ENCODE measurements around the gene MAP3K12. TPM values are rescaled to one million over a fixed set of nuclear protein-coding genes. Genes with fewer than 3 reads are reported as not detected.

The MAP3K12 gene
- total RNA-seq, 2 donors from 2014 or later: 4.3 to 30.9 TPM

- intact Hi-C loops (cut with DNase I): no loop called here
- no peaks in the 10 kb centered on the region for H3K9me3 ChIP-seq
- H3K27ac ChIP-seq: no peak overlapping the region
- WGBS: 94% methylated on average over 2 of the region's 2 CpGs
- no peak for TF ChIP-seq POLR2AphosphoS5 (IDR thresholded peaks at IDR 0.05)
- no peak for TF ChIP-seq CTCF (IDR thresholded peaks at IDR 0.05)
- no peak for TF ChIP-seq POLR2A (IDR thresholded peaks at IDR 0.05)
- H3K4me3 ChIP-seq: no peak overlapping the region
- no peaks in the 10 kb centered on the region for H3K4me1 ChIP-seq (replicated peaks)
- DNase-seq (ENCODE audit: low spot score): no peak
- H3K27me3 ChIP-seq (replicated peaks; ENCODE audit: insufficient read depth): no peaks in the 10 kb centered on the region
- peaks cover 0 to 4% of the 10 kb centered on the region in 2 donors for H3K36me3 ChIP-seq
These were observed 30.8 kb upstream of the MAP3K12 start for GRCh38 chr12:53530061-53530460.

GRCh38 chr12:53524476-53524875, 25.2 kb upstream of the MAP3K12 start:
- Histone ChIP-seq H3K4me1 (replicated peaks) (no peaks in the 10 kb centered on the region), H3K4me3 (no peak overlapping the region), H3K27me3 (replicated peaks; ENCODE audit: insufficient read depth) (no peaks in the 10 kb centered on the region), H3K9me3 (no peaks in the 10 kb centered on the region), H3K36me3 (peaks cover 0 to 3% of the 10 kb centered on the region in 2 donors), H3K27ac (no peak overlapping the region)
- no peak for DNase-seq (ENCODE audit: low spot score)
- 95% methylated on average over 13 of the region's 13 CpGs for whole genome bisulfite sequencing
- intact Hi-C loops (cut with DNase I): no loop called here
- TF ChIP-seq POLR2A (IDR thresholded peaks at IDR 0.05) (no peak), CTCF (IDR thresholded peaks at IDR 0.05) (no peak), POLR2AphosphoS5 (IDR thresholded peaks at IDR 0.05) (no peak)

- Histone ChIP-seq H3K27me3 (replicated peaks; ENCODE audit: insufficient read depth) (no peaks in the 10 kb centered on the region), H3K4me3 (no peak overlapping the region), H3K36me3 (peaks cover 0 to 3% of the 10 kb centered on the region in 2 donors), H3K27ac (no peak overlapping the region), H3K4me1 (replicated peaks) (no peaks in the 10 kb centered on the region), H3K9me3 (no peaks in the 10 kb centered on the region)
- TF ChIP-seq POLR2A (IDR thresholded peaks at IDR 0.05): no peak
- TF ChIP-seq POLR2AphosphoS5 (IDR thresholded peaks at IDR 0.05): no peak
- no peak for TF ChIP-seq CTCF (IDR thresholded peaks at IDR 0.05)
- 98% methylated on average over 3 of the region's 3 CpGs for WGBS
- intact Hi-C loops (cut with DNase I): no loop called here
- DNase-seq (ENCODE audit: low spot score): no peak
These were observed 23.9 kb upstream of the MAP3K12 start for GRCh38 chr12:53523131-53523530.

GRCh38 chr12:53518381-53518780, 19.1 kb upstream of the MAP3K12 start:
- Histone ChIP-seq H3K27ac (no peak overlapping the region), H3K36me3 (peaks cover 0 to 11% of the 10 kb centered on the region in 2 donors), H3K27me3 (replicated peaks; ENCODE audit: insufficient read depth) (no peaks in the 10 kb centered on the region), H3K4me1 (replicated peaks) (no peaks in the 10 kb centered on the region), H3K4me3 (no peak overlapping the region), H3K9me3 (no peaks in the 10 kb centered on the region)
- 71% methylated on average over 5 of the region's 5 CpGs for WGBS
- no peak for TF ChIP-seq POLR2AphosphoS5 (IDR thresholded peaks at IDR 0.05)
- TF ChIP-seq POLR2A (IDR thresholded peaks at IDR 0.05): no peak
- TF ChIP-seq CTCF (IDR thresholded peaks at IDR 0.05): no peak
- DNase-seq (ENCODE audit: low spot score): no peak
- intact Hi-C loops (cut with DNase I): no loop called here

GRCh38 chr12:53516758-53517455, 17.6 kb upstream of the MAP3K12 start:
- Histone ChIP-seq H3K4me1 (replicated peaks) (no peaks in the 10 kb centered on the region), H3K4me3 (no peak overlapping the region), H3K36me3 (peaks cover 0 to 8% of the 10 kb centered on the region in 2 donors), H3K27me3 (replicated peaks; ENCODE audit: insufficient read depth) (no peaks in the 10 kb centered on the region), H3K27ac (no peak overlapping the region), H3K9me3 (no peaks in the 10 kb centered on the region)
- intact Hi-C loops (cut with DNase I): no loop called here
- TF ChIP-seq POLR2AphosphoS5 (IDR thresholded peaks at IDR 0.05): no peak
- TF ChIP-seq CTCF (IDR thresholded peaks at IDR 0.05): no peak
- no peak for TF ChIP-seq POLR2A (IDR thresholded peaks at IDR 0.05)
- DNase-seq (ENCODE audit: low spot score): no peak
- WGBS: 86% methylated on average over 13 of the region's 13 CpGs
